T-helper 2 cell treated with Interferon-gamma antibody and Interleukin-4, amounts not matched to agents 5 μg/mL and 100 μg/mL, for 36 hours (primary cell): Measurements from ENCODE around the gene G6PC3.

Experiments used
- DNase-seq: peaks from one replicate; pipeline ENCODE4 v3.0.0; 2021; ENCODE audit warnings: low spot score
- H3K27ac Mint-ChIP-seq: one replicate; pipeline ENCODE4 v1.8.0; 2021; ENCODE audit warnings: mild to moderate bottlenecking, mixed read lengths
- H3K27me3 Mint-ChIP-seq: one replicate; pipeline ENCODE4 v1.8.0; 2021; ENCODE audit warnings: low read depth, mixed read lengths
- H3K36me3 Mint-ChIP-seq: one replicate; pipeline ENCODE4 v1.8.0; 2021; ENCODE audit warnings: low read depth, mixed read lengths
- H3K4me1 Mint-ChIP-seq: one replicate; pipeline ENCODE4 v1.8.0; 2021; ENCODE audit warnings: low read depth, mixed read lengths
- H3K4me3 Mint-ChIP-seq: one replicate; pipeline ENCODE4 v1.8.0; 2022; ENCODE audit warnings: mild to moderate bottlenecking, moderate library complexity, mixed read lengths
- H3K9me3 Mint-ChIP-seq: one replicate; pipeline ENCODE4 v1.8.0; 2021; ENCODE audit warnings: mixed read lengths

The G6PC3 gene

DNA sequence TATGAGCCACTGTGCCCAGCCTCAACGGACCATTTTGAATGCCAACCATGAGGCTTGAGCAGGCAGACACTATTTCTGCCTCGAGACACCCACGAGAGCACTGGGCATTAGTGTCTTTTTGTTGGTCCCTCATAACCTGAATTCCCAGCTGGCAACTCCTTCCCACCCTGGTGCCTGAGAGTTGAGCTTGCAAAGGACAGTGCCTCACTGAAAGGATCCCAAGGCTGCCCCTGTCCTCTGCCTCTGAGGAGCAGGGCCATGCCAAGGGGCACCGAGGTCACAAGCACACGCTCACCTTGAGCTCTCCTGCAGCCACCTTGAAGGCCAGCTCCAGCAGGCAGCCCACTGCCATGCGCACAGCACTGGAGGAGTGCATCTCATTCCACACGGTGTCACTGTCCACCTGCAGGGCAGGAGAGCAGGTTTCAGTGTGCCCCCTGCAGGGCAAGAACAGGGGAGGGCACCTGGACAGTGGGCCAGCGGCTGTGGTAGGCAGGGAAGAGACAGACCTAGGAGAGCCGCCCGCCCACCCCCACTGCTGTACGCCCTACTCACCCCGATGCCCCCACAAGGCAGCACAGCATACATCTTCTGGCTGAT, 12.8 kb downstream of the G6PC3 start:
- Mint-ChIP-seq H3K4me3 (no peak overlapping the region), H3K9me3 (no peaks in the 10 kb centered on the region), H3K36me3 (peaks cover 9% of the 10 kb centered on the region), H3K27me3 (no peaks in the 10 kb centered on the region), H3K27ac (no peak overlapping the region), H3K4me1 (peaks cover 6% of the 10 kb centered on the region)
- DNase-seq: no peak

DNA sequence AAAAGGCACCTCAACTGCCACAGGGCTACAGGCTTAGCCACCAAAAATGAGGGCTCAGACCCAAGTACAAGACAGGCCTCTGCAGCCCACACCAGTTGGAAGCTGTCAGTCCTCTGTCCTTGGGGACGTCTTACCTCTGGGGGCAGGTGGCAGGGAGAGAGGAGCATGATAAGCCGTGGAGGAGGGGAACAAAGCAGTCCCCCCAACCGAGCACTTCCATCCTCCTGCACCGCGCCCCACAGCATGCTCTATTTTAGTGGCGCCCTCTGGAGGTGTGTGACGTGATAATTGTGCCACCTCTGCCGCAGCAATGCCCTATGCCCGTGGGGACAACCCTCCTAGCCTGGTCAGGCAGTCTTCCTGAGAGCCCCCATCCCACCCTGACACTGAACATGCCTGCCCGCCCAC, 13.6 kb downstream of the G6PC3 start:
- no peak overlapping the region for H3K4me3 Mint-ChIP-seq
- DNase-seq: no peak
- H3K9me3 Mint-ChIP-seq: no peaks in the 10 kb centered on the region
- H3K27me3 Mint-ChIP-seq: no peaks in the 10 kb centered on the region
- no peak overlapping the region for H3K27ac Mint-ChIP-seq
- peaks cover 13% of the 10 kb centered on the region for H3K36me3 Mint-ChIP-seq
- H3K4me1 Mint-ChIP-seq: peaks cover 6% of the 10 kb centered on the region

DNA sequence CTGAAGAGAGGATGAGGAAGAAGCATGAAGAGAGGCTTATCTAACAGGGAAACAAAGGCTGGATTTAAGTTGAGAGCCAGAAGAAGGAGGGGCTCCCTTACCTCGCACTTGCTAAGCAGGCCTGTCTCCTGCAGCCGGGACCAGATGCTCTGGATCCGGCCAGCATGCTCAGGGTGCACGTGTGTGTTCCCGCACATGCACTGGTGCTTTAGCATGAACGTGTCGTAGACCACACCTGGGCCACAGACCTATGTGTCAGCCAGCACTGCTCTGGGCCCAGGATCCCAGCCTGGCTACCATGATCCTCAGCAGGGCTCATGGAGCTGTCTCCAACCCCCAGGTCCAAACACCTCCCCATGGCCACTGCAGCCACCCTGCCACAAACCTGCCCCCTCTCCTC, 14.4 kb downstream of the G6PC3 start:
- Mint-ChIP-seq H3K4me3 (no peak overlapping the region), H3K27me3 (no peaks in the 10 kb centered on the region), H3K36me3 (peaks cover 13% of the 10 kb centered on the region), H3K9me3 (no peaks in the 10 kb centered on the region), H3K4me1 (peaks cover 6% of the 10 kb centered on the region), H3K27ac (no peak overlapping the region)
- DNase-seq: no peak

DNA sequence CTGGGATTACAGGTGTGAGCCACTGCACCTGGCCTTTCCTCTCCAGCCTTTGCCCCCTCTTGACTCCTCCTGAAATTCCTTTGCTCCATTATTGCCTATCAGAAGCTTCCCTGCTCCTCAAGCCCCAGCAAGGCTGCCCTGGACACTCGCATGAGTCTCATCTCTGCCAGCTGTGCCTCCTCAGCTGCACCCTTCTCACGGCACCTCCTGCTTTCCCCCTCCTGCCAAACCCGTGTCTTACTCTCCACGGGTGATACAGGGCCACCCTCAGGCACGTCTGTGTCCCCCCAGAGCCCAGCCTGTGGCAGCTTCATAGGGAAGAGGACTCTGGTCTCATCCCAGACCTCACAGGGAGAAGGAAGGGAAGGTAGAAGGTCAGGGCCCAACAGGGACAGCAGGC, 15.4 kb downstream of the G6PC3 start:
- Mint-ChIP-seq H3K9me3 (no peaks in the 10 kb centered on the region), H3K4me1 (peaks cover 6% of the 10 kb centered on the region), H3K4me3 (no peak overlapping the region), H3K36me3 (peaks cover 10% of the 10 kb centered on the region), H3K27me3 (no peaks in the 10 kb centered on the region), H3K27ac (no peak overlapping the region)
- no peak for DNase-seq

DNA sequence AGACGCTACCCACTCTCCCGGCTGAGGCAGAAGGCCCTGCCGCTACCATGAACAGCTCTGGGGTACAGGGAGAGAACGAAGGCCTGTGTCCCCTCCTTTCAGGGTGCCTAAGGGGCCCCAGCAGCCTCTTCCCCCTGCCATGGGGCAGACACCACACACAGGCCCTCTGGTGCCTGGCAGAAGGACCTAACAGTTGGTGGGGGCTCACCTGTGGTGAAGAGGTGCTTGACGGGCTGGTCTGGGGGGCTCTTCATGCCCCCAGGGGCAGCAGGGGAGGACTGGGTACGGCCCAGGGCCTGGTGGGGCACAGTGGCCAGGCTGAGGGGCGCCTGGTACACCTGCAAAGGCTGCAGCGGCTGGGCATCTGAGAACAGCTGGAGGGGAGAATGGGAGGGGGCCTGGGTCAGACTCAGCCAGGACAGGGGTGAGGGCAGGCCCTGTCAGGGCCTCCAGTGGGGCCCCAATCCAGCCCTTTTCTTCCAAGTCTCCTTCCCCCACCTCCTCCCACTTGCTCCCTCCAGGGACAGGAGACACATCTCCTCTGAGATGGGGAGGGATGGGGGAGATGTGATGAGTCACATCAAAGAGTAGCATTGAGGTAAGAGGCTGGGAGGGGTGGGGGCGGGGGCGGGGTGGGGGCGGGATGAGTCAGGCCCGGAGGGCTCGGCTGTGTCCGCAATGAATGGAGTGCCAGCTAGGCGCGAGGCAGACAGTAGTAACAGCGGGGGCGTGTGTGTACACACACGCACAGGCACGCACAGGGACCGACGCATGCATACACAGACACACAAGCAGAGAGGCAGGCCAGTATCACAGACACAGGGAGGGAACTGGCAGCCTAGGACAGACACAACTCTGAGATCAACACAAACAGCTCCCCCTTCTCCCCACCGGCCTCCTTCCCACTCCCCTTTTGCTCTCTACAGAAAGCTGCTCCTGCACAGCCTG, 16.1 kb downstream of the G6PC3 start:
- DNase-seq: peak; percentile 75
- H3K27ac Mint-ChIP-seq: peak overlapping the region; percentile 36
- peaks cover 10% of the 10 kb centered on the region for H3K36me3 Mint-ChIP-seq
- no peak overlapping the region for H3K4me3 Mint-ChIP-seq
- no peaks in the 10 kb centered on the region for H3K27me3 Mint-ChIP-seq
- H3K9me3 Mint-ChIP-seq: no peaks in the 10 kb centered on the region
- peaks cover 6% of the 10 kb centered on the region for H3K4me1 Mint-ChIP-seq

DNA sequence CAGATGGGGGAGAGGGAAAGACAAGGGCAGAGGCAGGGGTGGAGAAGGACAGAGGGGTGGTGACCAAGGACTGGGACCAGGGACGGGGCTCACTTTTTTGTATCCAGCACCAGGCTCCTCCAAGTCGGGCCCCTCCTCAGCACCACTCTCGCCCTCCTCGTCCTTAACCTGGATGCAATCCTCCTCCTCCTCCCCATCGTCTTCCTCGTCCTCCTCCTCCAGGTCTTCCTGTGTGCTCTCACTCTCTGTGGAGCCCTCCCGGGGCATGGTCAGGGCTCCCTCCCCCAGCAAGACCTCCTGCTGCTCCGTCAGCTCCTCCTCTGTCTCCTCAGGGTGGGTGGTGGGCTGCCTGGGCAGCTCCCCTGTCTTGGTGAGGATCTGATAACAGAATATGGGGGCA, 16.8 kb downstream of the G6PC3 start:
- H3K36me3 Mint-ChIP-seq: peaks cover 8% of the 10 kb centered on the region
- H3K4me1 Mint-ChIP-seq: peaks cover 6% of the 10 kb centered on the region

DNA sequence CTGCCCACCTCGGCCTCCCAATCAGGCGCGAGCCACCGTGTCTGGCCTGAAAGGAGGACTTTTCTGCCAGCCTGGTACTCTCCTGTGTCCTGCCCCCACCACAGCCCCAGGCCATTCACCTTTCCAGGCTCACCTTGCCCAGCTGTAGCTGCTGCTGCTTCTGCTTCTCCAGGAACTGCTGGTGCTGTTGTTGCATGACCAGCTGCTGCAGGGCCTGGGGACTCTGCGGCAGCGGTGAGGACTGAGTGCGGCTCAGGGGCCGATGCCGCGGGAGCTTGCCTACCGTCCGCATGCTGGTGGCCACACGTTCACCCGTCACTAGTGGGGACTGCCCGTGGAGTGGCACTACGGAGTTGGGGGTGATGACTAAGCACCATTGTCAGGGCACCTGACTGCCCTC, 17.7 kb downstream of the G6PC3 start:
- H3K4me1 Mint-ChIP-seq: peaks cover 6% of the 10 kb centered on the region
- H3K4me3 Mint-ChIP-seq: no peak overlapping the region
- peaks cover 5% of the 10 kb centered on the region for H3K36me3 Mint-ChIP-seq
- DNase-seq: no peak
- no peaks in the 10 kb centered on the region for H3K27me3 Mint-ChIP-seq
- no peaks in the 10 kb centered on the region for H3K9me3 Mint-ChIP-seq
- no peak overlapping the region for H3K27ac Mint-ChIP-seq

More for the DNA sequence above, 16.8 kb downstream of the G6PC3 start:
- no peak for DNase-seq
- peak overlapping the region; percentile 15 for H3K27ac Mint-ChIP-seq
- no peak overlapping the region for H3K4me3 Mint-ChIP-seq
- H3K9me3 Mint-ChIP-seq: no peaks in the 10 kb centered on the region
- H3K27me3 Mint-ChIP-seq: no peaks in the 10 kb centered on the region

DNA sequence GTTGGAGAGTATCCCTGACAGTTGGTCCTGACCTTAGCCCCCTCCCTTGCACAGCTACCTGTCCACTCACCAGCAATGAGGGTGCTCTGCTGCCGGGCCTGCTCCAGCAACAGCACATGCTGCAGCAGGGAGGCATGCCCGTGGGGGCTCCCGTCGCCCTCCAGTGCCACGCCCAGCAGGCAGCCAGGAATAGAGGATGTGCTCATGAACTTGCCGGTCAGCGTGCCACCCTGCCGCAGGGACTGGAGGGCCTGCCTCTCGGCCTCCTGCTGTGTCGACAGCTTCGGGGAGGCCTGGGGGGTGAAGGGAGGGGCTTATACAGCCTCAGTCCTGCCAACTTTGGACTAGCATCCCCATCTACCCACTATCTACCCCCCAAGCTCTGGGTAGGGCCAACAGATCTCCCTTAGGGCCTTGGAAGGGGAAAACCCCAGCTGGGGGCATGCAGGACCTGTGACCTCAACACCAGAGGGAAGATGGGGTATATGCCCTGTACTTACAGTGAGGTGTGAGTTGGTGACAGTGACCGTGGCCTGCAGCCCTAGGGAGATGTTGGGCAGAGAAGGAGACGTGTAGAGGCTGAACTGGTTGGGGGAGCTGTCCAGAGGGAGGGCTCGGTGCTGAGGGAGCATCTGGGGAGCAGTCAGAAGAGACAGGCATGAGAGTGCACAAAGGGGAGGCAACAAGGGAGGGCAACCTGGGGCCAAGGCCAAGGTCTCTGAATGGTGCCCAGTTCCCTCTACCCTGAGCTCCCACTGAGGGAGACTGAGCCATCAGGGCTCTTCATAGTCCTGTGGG, 20.9 kb downstream of the G6PC3 start:
- H3K27ac Mint-ChIP-seq: no peak overlapping the region
- peaks cover 3% of the 10 kb centered on the region for H3K36me3 Mint-ChIP-seq
- no peaks in the 10 kb centered on the region for H3K27me3 Mint-ChIP-seq
- H3K4me3 Mint-ChIP-seq: no peak overlapping the region
- DNase-seq: no peak
- H3K9me3 Mint-ChIP-seq: no peaks in the 10 kb centered on the region
- H3K4me1 Mint-ChIP-seq: peaks cover 10% of the 10 kb centered on the region

DNA sequence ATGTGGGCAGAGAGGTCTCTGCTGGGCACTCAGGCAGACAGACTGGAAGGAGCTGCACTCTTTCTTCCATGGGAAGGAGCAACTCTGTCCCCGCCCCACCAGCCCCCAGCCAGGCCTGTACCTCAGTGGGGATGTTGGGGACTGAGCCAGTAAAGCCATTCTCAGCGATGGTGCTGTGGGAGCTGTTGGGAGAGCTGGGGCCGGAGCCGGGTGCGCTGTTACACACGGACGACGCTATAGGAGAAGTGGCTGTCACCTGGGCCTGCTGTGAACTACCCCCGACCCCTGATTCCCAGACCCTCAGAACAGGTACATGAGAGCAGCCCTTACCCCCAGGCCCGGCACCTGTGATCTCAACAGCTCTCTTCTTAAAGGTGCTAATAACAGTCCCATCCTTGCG, 21.5 kb downstream of the G6PC3 start:
- DNase-seq: no peak
- Mint-ChIP-seq H3K36me3 (peaks cover 3% of the 10 kb centered on the region), H3K27me3 (no peaks in the 10 kb centered on the region), H3K4me1 (peaks cover 8% of the 10 kb centered on the region), H3K27ac (no peak overlapping the region), H3K9me3 (no peaks in the 10 kb centered on the region), H3K4me3 (no peak overlapping the region)

DNA sequence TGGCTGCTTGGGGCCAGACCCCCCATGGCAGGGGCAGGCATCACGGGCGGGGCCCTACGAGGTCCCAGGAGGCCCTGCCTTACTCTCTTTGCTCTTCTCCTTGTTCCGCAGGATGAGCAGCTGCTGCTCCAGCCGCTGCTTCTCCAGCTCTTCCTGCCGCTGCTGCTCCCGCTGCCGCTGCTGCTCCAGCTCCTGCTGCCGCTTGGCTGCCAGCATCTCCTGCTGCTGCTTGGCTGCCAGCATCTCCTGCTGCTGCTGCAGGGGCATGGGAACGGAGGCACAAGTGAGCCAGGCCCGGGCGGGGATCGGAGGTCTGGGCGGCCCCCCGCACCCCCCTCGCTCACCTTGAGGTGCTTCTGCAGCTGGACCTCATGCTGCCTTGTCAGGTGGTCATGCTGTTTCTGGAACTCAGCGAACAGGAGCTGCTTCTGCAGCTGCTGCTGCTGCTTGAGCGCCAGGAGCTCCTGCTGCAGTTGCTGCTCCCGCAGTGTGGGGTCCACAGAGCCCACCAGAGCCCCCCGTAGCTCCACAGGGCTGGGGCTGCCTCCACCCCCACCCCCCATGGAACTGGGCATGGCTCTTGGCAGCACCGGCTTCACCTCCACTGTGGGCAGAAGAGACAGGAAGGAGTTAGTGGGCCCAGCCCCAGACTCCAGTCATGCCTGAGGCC, 22.8 kb downstream of the G6PC3 start:
- Mint-ChIP-seq H3K9me3 (no peaks in the 10 kb centered on the region), H3K4me1 (peaks cover 8% of the 10 kb centered on the region), H3K27ac (no peak overlapping the region), H3K4me3 (no peak overlapping the region), H3K27me3 (no peaks in the 10 kb centered on the region), H3K36me3 (peaks cover 3% of the 10 kb centered on the region)
- DNase-seq: no peak

DNA sequence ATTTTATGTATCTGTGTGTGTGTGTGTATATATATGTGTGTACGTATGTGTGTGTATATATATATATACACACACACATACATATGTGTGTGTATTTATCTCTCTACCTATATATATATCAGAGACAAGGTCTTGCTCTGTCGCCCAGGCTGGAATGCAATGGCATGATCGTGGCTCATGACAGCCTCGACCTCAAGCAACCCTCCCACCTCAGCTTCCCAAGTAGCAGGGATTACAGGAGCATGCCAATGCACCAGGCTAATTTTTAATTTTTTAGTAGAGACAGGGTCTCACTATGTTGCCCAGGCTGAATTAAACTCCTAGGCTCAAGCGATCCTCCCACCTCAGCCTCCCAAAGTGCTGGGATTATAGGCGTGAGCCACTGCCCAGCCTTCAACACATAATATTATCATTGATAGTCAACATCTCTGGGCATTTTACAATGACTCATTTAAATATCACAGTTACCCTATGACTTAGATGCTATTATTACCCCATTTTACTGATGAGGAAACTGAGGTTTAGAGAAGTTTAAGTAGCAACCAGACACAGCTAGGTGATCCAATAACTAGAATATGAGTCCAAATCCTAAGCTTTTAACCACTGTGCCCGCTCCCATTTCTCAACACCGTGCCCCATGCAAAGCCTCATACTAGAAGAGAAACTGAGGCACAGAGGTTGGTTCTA, 24.3 kb downstream of the G6PC3 start:
- no peaks in the 10 kb centered on the region for H3K27me3 Mint-ChIP-seq
- no peaks in the 10 kb centered on the region for H3K36me3 Mint-ChIP-seq
- H3K4me3 Mint-ChIP-seq: no peak overlapping the region
- DNase-seq: no peak
- H3K9me3 Mint-ChIP-seq: no peaks in the 10 kb centered on the region
- H3K27ac Mint-ChIP-seq: no peak overlapping the region
- H3K4me1 Mint-ChIP-seq: peaks cover 8% of the 10 kb centered on the region

DNA sequence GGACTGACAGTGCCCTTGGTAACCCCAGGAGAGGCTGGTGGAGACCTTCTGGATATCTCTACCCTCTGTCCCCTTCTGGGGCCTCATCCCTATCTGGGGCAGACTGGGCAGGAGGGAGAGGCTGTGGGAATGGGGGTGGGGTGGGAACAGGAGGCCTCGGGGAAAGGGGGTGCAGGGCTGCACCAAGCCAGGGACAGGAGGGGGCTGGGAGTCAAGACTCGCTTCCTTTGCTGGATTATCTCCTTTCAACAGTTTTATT, 24.8 kb downstream of the G6PC3 start:
- DNase-seq: no peak
- no peaks in the 10 kb centered on the region for H3K9me3 Mint-ChIP-seq
- no peaks in the 10 kb centered on the region for H3K36me3 Mint-ChIP-seq
- no peak overlapping the region for H3K4me3 Mint-ChIP-seq
- H3K27ac Mint-ChIP-seq: no peak overlapping the region
- H3K27me3 Mint-ChIP-seq: no peaks in the 10 kb centered on the region
- H3K4me1 Mint-ChIP-seq: peaks cover 8% of the 10 kb centered on the region

DNA sequence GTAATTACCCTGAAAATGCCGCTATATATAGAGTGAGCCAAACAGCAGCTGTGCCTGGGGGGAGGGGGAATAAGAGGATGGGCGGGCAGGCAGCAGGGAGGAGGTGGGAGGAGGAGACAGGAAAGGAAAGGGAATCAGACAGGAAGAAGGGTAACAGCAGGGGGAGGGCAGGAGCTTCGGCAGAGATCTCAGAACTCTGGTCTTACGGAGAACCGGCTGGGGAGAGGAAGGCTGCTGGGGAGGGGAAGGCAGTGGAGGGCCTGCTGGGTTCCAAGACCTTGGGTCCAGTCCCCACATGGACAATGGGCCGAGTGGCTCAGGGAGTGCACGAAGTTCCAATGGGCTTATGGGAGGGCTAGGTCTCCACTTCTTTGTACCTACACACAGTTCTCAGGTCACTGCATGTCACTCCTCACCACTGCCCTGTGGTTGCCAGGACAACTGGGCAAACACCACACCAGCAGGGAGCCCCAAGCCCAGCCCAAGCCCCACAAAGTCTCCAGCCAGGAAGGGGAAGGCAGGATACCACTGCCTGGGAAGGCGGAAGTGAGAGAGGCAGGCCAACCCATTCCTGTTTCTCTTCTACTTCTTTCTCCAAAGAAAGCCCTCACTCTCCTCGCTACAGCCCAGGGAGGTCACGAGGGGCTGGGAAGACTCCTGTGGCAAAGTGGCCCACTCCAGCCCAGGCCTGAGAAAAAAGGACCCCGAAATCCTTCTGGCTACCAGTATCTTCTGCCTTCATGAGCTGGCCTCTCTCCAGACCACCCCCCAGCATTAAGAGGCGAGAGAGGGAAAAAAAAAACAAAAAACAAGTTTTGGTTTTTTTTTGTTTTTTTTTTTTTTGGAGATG, 25.3 kb downstream of the G6PC3 start:
- Mint-ChIP-seq H3K36me3 (no peaks in the 10 kb centered on the region), H3K4me3 (no peak overlapping the region), H3K9me3 (no peaks in the 10 kb centered on the region), H3K27ac (peak overlapping the region; percentile 26), H3K4me1 (peaks cover 8% of the 10 kb centered on the region), H3K27me3 (no peaks in the 10 kb centered on the region)
- no peak for DNase-seq
